Thyroid gland (tissue), 4 donors: Measurements from ENCODE around the gene HNRNPM. TPM values are rescaled to one million over a fixed set of nuclear protein-coding genes. Genes with fewer than 3 reads are reported as not detected.

Experiments used
- DNase-seq, 2 donors: peaks; one replicate each; pipeline ENCODE4 v3.0.0-alpha.2; 2019
- H3K27ac ChIP-seq, 3 donors: fragments of 200-600 bp; sonication (generic); 1 replicate in 2 of 3; 2 replicates in 1 of 3; pipeline ENCODE4 v1.5.1; 2016 to 2019; ENCODE audit warnings: mild to moderate bottlenecking in 1 of 3, moderate library complexity in 1 of 3
- H3K27me3 ChIP-seq: fragments of 200-600 bp; sonication (generic); one replicate; pipeline ENCODE4 v1.5.1; 2019
- H3K36me3 ChIP-seq, 2 donors: fragments of 200-600 bp; sonication (generic); one replicate each; pipeline ENCODE4 v1.5.1; 2016 to 2019
- H3K4me1 ChIP-seq, 2 donors: fragments of 200-600 bp; sonication (generic); one replicate each; pipeline ENCODE4 v1.5.1; 2017 to 2019
- H3K4me3 ChIP-seq, 3 donors: fragments of 200-600 bp; sonication (generic); replicated peaks in 1 of 3; 1 replicate in 2 of 3; 2 replicates in 1 of 3; pipeline ENCODE4 v1.5.1; 2016; ENCODE audit warnings: mild to moderate bottlenecking in 1 of 3
- H3K9me3 ChIP-seq: fragments of 200-600 bp; sonication (generic); one replicate; pipeline ENCODE4 v1.5.1; 2017
- CTCF ChIP-seq, 6 experiments: fragments of 200-600 bp in 3 of 6; fragments of 450-650 bp in 3 of 6; sonication (generic) in 3 of 6; IDR thresholded peaks; one replicate each; pipeline ENCODE4 v1.5.1; 2016 to 2019; ENCODE audit warnings: antibody characterized with exemption in 6 of 6, mild to moderate bottlenecking in 2 of 6, inconsistent platforms in 1 of 6, moderate library complexity in 1 of 6
- POLR2A ChIP-seq, 2 donors: fragments of 450-650 bp; IDR thresholded peaks; one replicate each; pipeline ENCODE4 v1.6.1; 2017; ENCODE audit warnings: antibody characterized with exemption in 2 of 2, mild to moderate bottlenecking in 2 of 2, moderate library complexity in 1 of 2
- WGBS, 2 donors: methylation state at CpG; one replicate each; pipeline ENCODE4 v1.1.5; 2017; 5-methylcytosine and 5-hydroxymethylcytosine counted together
- intact Hi-C: fragments of 100-400 bp; cut with DNase I; formaldehyde crosslinking; loops from one replicate; pipeline ENCODE4 v1.15.1; 2023
- total RNA-seq, 4 donors: library from RNA; depleted of rRNA; stranded (reverse); fragments of >200 nt; gene quantifications; one replicate each; pipeline ENCODE4 v1.2.3, GENCODE V29; 2016

HNRNPM gene
- total RNA-seq, 4 donors from 2014 or later: 79.3 to 138 (median 97.2) TPM

- Histone ChIP-seq H3K4me3 (no peak overlapping the region), H3K36me3 (peaks cover 0 to 4% of the 10 kb centered on the region in 2 donors), H3K27ac (peak overlapping the region in 1 of 3 donors; percentile 7), H3K9me3 (no peaks in the 10 kb centered on the region), H3K27me3 (no peaks in the 10 kb centered on the region), H3K4me1 (peaks cover 73 to 88% of the 10 kb centered on the region in 2 donors)
- no peak for TF ChIP-seq POLR2A (IDR thresholded peaks at IDR 0.05)
- no peak for TF ChIP-seq CTCF (IDR thresholded peaks at IDR 0.05)
- 68 to 69% methylated on average over 6 of the region's 6 CpGs for WGBS, 2 donors
- intact Hi-C loops: no loop called here
- no peak for DNase-seq
These were observed 6.6 kb downstream of the HNRNPM start for GRCh38 chr19:8451377-8451776.

- H3K27ac ChIP-seq: peak overlapping the region in 1 of 3 donors; percentile 7
- DNase-seq: no peak
- TF ChIP-seq CTCF (IDR thresholded peaks at IDR 0.05) (no peak), POLR2A (IDR thresholded peaks at IDR 0.05) (no peak)
- 54 to 65% methylated on average over 3 of the region's 3 CpGs for WGBS, 2 donors
- H3K9me3 ChIP-seq: no peaks in the 10 kb centered on the region
- peaks cover 0 to 5% of the 10 kb centered on the region in 2 donors for H3K36me3 ChIP-seq
- no peak overlapping the region for H3K4me3 ChIP-seq
- no peaks in the 10 kb centered on the region for H3K27me3 ChIP-seq
- intact Hi-C loops: no loop called here
- peaks cover 71 to 88% of the 10 kb centered on the region in 2 donors for H3K4me1 ChIP-seq
These were observed 7.1 kb downstream of the HNRNPM start for GRCh38 chr19:8451885-8452284.

GRCh38 chr19:8452446-8453123 is 7.8 kb downstream of the HNRNPM start:
- Histone ChIP-seq H3K27me3 (no peaks in the 10 kb centered on the region), H3K4me1 (peaks cover 73 to 88% of the 10 kb centered on the region in 2 donors), H3K4me3 (no peak overlapping the region), H3K36me3 (peaks cover 0 to 5% of the 10 kb centered on the region in 2 donors), H3K27ac (peak overlapping the region in 1 of 3 donors; percentile 53), H3K9me3 (no peaks in the 10 kb centered on the region)
- WGBS, 2 donors: 59 to 60% methylated on average over 4 of the region's 4 CpGs
- DNase-seq: peak in 1 of 2 donors; percentile 20
- TF ChIP-seq CTCF (IDR thresholded peaks at IDR 0.05) (no peak), POLR2A (IDR thresholded peaks at IDR 0.05) (no peak)
- intact Hi-C loops: no loop called here

GRCh38 chr19:8453616-8454015 is 8.8 kb downstream of the HNRNPM start:
- Histone ChIP-seq H3K4me1 (peaks cover 73 to 88% of the 10 kb centered on the region in 2 donors), H3K27ac (peak overlapping the region in 1 of 3 donors; percentile 53), H3K9me3 (no peaks in the 10 kb centered on the region), H3K27me3 (no peaks in the 10 kb centered on the region), H3K4me3 (no peak overlapping the region), H3K36me3 (peaks cover 0 to 5% of the 10 kb centered on the region in 2 donors)
- intact Hi-C loops: no loop called here
- peak in 1 of 2 donors; percentile 53 for DNase-seq
- TF ChIP-seq POLR2A (IDR thresholded peaks at IDR 0.05): no peak
- no peak for TF ChIP-seq CTCF (IDR thresholded peaks at IDR 0.05)
- 57 to 73% methylated on average over 6 of the region's 6 CpGs for WGBS, 2 donors

GRCh38 chr19:8454218-8454617 is 9.4 kb downstream of the HNRNPM start:
- Histone ChIP-seq H3K9me3 (no peaks in the 10 kb centered on the region), H3K27me3 (no peaks in the 10 kb centered on the region), H3K4me1 (peaks cover 73 to 88% of the 10 kb centered on the region in 2 donors), H3K4me3 (no peak overlapping the region), H3K36me3 (peaks cover 0 to 5% of the 10 kb centered on the region in 2 donors), H3K27ac (no peak overlapping the region)
- TF ChIP-seq POLR2A (IDR thresholded peaks at IDR 0.05) (no peak), CTCF (IDR thresholded peaks at IDR 0.05) (no peak)
- no peak for DNase-seq
- 68 to 74% methylated on average over 1 of the region's 1 CpG for WGBS, 2 donors
- intact Hi-C loops: no loop called here
